Thoracic aorta (tissue), 2 donors: ENCODE data around the gene TFG. TPM values are rescaled to one million over a fixed set of nuclear protein-coding genes. Genes with fewer than 3 reads are reported as not detected.

Experiments
- ATAC-seq: fragments of 150-250 bp; one replicate; pipeline ENCODE4 v1.8.0; 2017; ENCODE audit warnings: low read depth; ENCODE audit not compliant: insufficient number of reproducible peaks, low FRiP score
- DNase-seq: peaks from one replicate; pipeline ENCODE4 v3.0.0-alpha.2; 2020; ENCODE audit warnings: low spot score
- H3K27ac ChIP-seq, 2 donors: fragments of 200-600 bp; sonication (generic); 1 replicate in 1 of 2; 2 replicates in 1 of 2; pipeline ENCODE4 v1.5.1; 2016; ENCODE audit warnings: mild to moderate bottlenecking in 2 of 2, moderate library complexity in 2 of 2
- H3K27me3 ChIP-seq: fragments of 200-600 bp; sonication (generic); replicated peaks from 2 replicates; pipeline ENCODE4 v1.6.0; 2016; ENCODE audit warnings: mild to moderate bottlenecking; ENCODE audit not compliant: insufficient read depth
- H3K36me3 ChIP-seq: fragments of 200-600 bp; sonication (generic); one replicate; pipeline ENCODE4 v1.5.1; 2016
- H3K4me1 ChIP-seq, 2 donors: fragments of 200-600 bp; sonication (generic); 1 replicate in 1 of 2; 2 replicates in 1 of 2; pipeline versions ENCODE4 v1.5.1 to v1.6.0; 2016; ENCODE audit warnings: low read depth in 2 of 2, mild to moderate bottlenecking in 1 of 2; ENCODE audit not compliant: control insufficient read depth in 1 of 2
- H3K4me3 ChIP-seq: fragments of 200-600 bp; sonication (generic); 2 replicates; pipeline ENCODE4 v1.5.1; 2016; ENCODE audit warnings: mild to moderate bottlenecking
- H3K9me3 ChIP-seq: fragments of 200-600 bp; sonication (generic); 2 replicates; pipeline ENCODE4 v1.5.1; 2016
- CTCF ChIP-seq: fragments of 200-600 bp; sonication (generic); IDR thresholded peaks from one replicate; pipeline ENCODE4 v1.5.1; 2019; ENCODE audit warnings: antibody characterized with exemption
- total RNA-seq, 2 donors: library from RNA; depleted of rRNA; stranded (reverse); fragments of >200 nt; gene quantifications; one replicate each; pipeline versions ENCODE4 v1.1.0 to v1.2.3, GENCODE V29; 2016

The TFG gene
- total RNA-seq, 2 donors from 2014 or later: 70.1 to 86.7 TPM

- Histone ChIP-seq H3K27ac (no peak overlapping the region), H3K9me3 (no peaks in the 10 kb centered on the region), H3K4me1 (peaks cover 5 to 23% of the 10 kb centered on the region in 2 donors), H3K4me3 (no peak overlapping the region), H3K27me3 (no peaks in the 10 kb centered on the region), H3K36me3 (no peaks in the 10 kb centered on the region)
- DNase-seq (no peak), ATAC-seq (no peak)
- no peak for TF ChIP-seq CTCF
These were observed 74.3 kb downstream of the TFG start for GRCh38 chr3:100783619-100784018.

- Histone ChIP-seq H3K27ac (no peak overlapping the region), H3K36me3 (no peaks in the 10 kb centered on the region), H3K9me3 (no peaks in the 10 kb centered on the region), H3K27me3 (no peaks in the 10 kb centered on the region), H3K4me3 (no peak overlapping the region), H3K4me1 (no peaks in the 10 kb centered on the region)
- no peak for TF ChIP-seq CTCF
- DNase-seq (no peak), ATAC-seq (no peak)
These were observed 80.3 kb downstream of the TFG start for GRCh38 chr3:100789579-100789978.

GRCh38 chr3:100796556-100796955 lies 87.3 kb downstream of the TFG start:
- TF ChIP-seq CTCF: peak; percentile 14
- no peaks in the 10 kb centered on the region for H3K27me3 ChIP-seq
- ATAC-seq (no peak), DNase-seq (no peak)
- no peak overlapping the region for H3K27ac ChIP-seq
- H3K9me3 ChIP-seq: no peaks in the 10 kb centered on the region
- no peaks in the 10 kb centered on the region for H3K4me1 ChIP-seq
- no peak overlapping the region for H3K4me3 ChIP-seq
- H3K36me3 ChIP-seq: no peaks in the 10 kb centered on the region

- H3K4me3 ChIP-seq: no peak overlapping the region
- DNase-seq (no peak), ATAC-seq (no peak)
- no peaks in the 10 kb centered on the region for H3K9me3 ChIP-seq
- H3K27me3 ChIP-seq: no peaks in the 10 kb centered on the region
- no peak for TF ChIP-seq CTCF
- H3K4me1 ChIP-seq: no peaks in the 10 kb centered on the region
- no peaks in the 10 kb centered on the region for H3K36me3 ChIP-seq
- no peak overlapping the region for H3K27ac ChIP-seq
These were observed 88.7 kb downstream of the TFG start for GRCh38 chr3:100798012-100798411.

Other genes starting within 250 kb of the TFG start
- gene TMEM45A, start 216.9 kb upstream of the TFG start, total RNA-seq: 10 to 100 TPM; 21.1 to 26.5 TPM
- gene ADGRG7, start 99.9 kb upstream of the TFG start, total RNA-seq: not detected